ENCODE data around the gene MCC.

Gene MCC

GRCh38 chr5:113031557-113031956, 456.7 kb downstream of the MCC start:
- H3K27ac ChIP-seq (ENCODE audit: low read length): no peak overlapping the region
- H3K9me2 ChIP-seq (replicated peaks; ENCODE audit: insufficient read depth, low read length): no peaks in the 10 kb centered on the region

DNA sequence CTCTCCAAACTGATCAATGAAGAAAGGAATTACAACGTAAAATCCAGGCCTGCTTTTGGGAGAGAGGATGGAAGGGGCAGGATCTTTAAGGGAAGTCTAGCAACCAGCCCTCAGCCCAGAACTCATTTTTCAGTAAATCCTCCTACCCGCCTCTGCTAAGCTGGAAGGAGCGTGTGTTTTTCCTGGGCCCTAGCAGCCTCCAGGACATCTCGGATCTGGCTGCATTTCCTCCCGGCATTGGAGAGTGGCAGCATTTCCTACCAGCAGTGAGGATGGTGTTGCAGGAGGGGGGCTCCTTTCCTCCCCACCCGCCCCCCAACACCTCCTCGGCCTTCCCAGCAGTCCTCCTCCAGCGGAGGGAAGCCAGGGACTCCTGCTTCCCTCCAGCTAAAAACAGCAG, 457.1 kb downstream of the MCC start:
- Histone ChIP-seq H3K4me2 (ENCODE audit: low read depth, low read length) (no peak overlapping the region), H3K27ac (ENCODE audit: low read length) (no peak overlapping the region), H3K4me3 (ENCODE audit: low read length) (no peak overlapping the region), H2AFZ (ENCODE audit: low read length) (no peak overlapping the region), H3K9me2 (replicated peaks; ENCODE audit: insufficient read depth, low read length) (no peaks in the 10 kb centered on the region), H4K20me1 (ENCODE audit: insufficient read depth, low read length) (no peaks in the 10 kb centered on the region), H3K9ac (ENCODE audit: low read length) (no peak overlapping the region), H3K36me3 (replicated peaks; ENCODE audit: insufficient read depth, low read length) (peaks cover 11% of the 10 kb centered on the region; the same call in 1 of the 2 replicates), H3F3A (ENCODE audit: insufficient read depth, low read length) (no peaks in the 10 kb centered on the region; the same call in 1 of the 2 replicates), H3K27me3 (replicated peaks; ENCODE audit: insufficient read depth, low read length) (no peaks in the 10 kb centered on the region), H3K4me1 (ENCODE audit: low read length) (no peaks in the 10 kb centered on the region), H3K79me2 (ENCODE audit: low read length) (0 out of 2 replicates have a peak, but pooled peaks cover 4% of the 10 kb centered on the region), H3K9me3 (replicated peaks; ENCODE audit: insufficient read depth, low read length) (no peaks in the 10 kb centered on the region)
- no peak for DNase-seq
- TF ChIP-seq EZH2phosphoT487 (IDR thresholded peaks at IDR 0.05; ENCODE audit: low read length) (no peak), EZH2 (optimal IDR thresholded peaks at IDR 0.05; ENCODE audit: low read depth, low read length) (no peak)
- TF ChIP-seq, protein P1, sequence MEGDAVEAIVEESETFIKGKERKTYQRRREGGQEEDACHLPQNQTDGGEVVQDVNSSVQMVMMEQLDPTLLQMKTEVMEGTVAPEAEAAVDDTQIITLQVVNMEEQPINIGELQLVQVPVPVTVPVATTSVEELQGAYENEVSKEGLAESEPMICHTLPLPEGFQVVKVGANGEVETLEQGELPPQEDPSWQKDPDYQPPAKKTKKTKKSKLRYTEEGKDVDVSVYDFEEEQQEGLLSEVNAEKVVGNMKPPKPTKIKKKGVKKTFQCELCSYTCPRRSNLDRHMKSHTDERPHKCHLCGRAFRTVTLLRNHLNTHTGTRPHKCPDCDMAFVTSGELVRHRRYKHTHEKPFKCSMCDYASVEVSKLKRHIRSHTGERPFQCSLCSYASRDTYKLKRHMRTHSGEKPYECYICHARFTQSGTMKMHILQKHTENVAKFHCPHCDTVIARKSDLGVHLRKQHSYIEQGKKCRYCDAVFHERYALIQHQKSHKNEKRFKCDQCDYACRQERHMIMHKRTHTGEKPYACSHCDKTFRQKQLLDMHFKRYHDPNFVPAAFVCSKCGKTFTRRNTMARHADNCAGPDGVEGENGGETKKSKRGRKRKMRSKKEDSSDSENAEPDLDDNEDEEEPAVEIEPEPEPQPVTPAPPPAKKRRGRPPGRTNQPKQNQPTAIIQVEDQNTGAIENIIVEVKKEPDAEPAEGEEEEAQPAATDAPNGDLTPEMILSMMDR (IDR thresholded peaks at IDR 0.05; ENCODE audit: low read length): no peak

More at GRCh38 chr5:113031557-113031956, 456.7 kb downstream of the MCC start:
- H3K4me1 ChIP-seq (ENCODE audit: low read length): no peaks in the 10 kb centered on the region
- H3K4me3 ChIP-seq (ENCODE audit: low read length): no peak overlapping the region
- H3K27me3 ChIP-seq (replicated peaks; ENCODE audit: insufficient read depth, low read length): no peaks in the 10 kb centered on the region
- no peak overlapping the region for H3K9ac ChIP-seq (ENCODE audit: low read length)
- no peak for DNase-seq
- no peak overlapping the region for H2AFZ ChIP-seq (ENCODE audit: low read length)
- peaks cover 9% of the 10 kb centered on the region; the same call in 1 of the 2 replicates for H3K36me3 ChIP-seq (replicated peaks; ENCODE audit: insufficient read depth, low read length)
- H3F3A ChIP-seq (ENCODE audit: insufficient read depth, low read length): no peaks in the 10 kb centered on the region; the same call in 1 of the 2 replicates
- no peak overlapping the region for H3K4me2 ChIP-seq (ENCODE audit: low read depth, low read length)
- 0 out of 2 replicates have a peak, but pooled peaks cover 4% of the 10 kb centered on the region for H3K79me2 ChIP-seq (ENCODE audit: low read length)
- TF ChIP-seq EZH2phosphoT487 (IDR thresholded peaks at IDR 0.05; ENCODE audit: low read length) (no peak), EZH2 (optimal IDR thresholded peaks at IDR 0.05; ENCODE audit: low read depth, low read length) (no peak)
- TF ChIP-seq, protein P1 (IDR thresholded peaks at IDR 0.05; ENCODE audit: low read length): no peak
- H3K9me3 ChIP-seq (replicated peaks; ENCODE audit: insufficient read depth, low read length): no peaks in the 10 kb centered on the region
- no peaks in the 10 kb centered on the region for H4K20me1 ChIP-seq (ENCODE audit: insufficient read depth, low read length)

- Histone ChIP-seq H3K4me1 (ENCODE audit: low read length) (no peaks in the 10 kb centered on the region), H3K4me2 (ENCODE audit: low read depth, low read length) (no peak overlapping the region), H3K9me2 (replicated peaks; ENCODE audit: insufficient read depth, low read length) (no peaks in the 10 kb centered on the region), H3K9ac (ENCODE audit: low read length) (no peak overlapping the region), H4K20me1 (ENCODE audit: insufficient read depth, low read length) (no peaks in the 10 kb centered on the region), H3K79me2 (ENCODE audit: low read length) (0 out of 2 replicates have a peak, but pooled peaks cover 4% of the 10 kb centered on the region), H3K4me3 (ENCODE audit: low read length) (no peak overlapping the region), H3K27ac (ENCODE audit: low read length) (no peak overlapping the region), H3K9me3 (replicated peaks; ENCODE audit: insufficient read depth, low read length) (no peaks in the 10 kb centered on the region), H3K36me3 (replicated peaks; ENCODE audit: insufficient read depth, low read length) (peaks cover 13% of the 10 kb centered on the region; the same call in 1 of the 2 replicates), H3K27me3 (replicated peaks; ENCODE audit: insufficient read depth, low read length) (no peaks in the 10 kb centered on the region), H3F3A (ENCODE audit: insufficient read depth, low read length) (no peaks in the 10 kb centered on the region; the same call in 1 of the 2 replicates), H2AFZ (ENCODE audit: low read length) (no peak overlapping the region)
- TF ChIP-seq EZH2 (optimal IDR thresholded peaks at IDR 0.05; ENCODE audit: low read depth, low read length) (no peak), EZH2phosphoT487 (IDR thresholded peaks at IDR 0.05; ENCODE audit: low read length) (no peak)
- TF ChIP-seq, protein P1 (IDR thresholded peaks at IDR 0.05; ENCODE audit: low read length): no peak
- DNase-seq: no peak
These were observed 458.6 kb downstream of the MCC start for GRCh38 chr5:113029614-113030013.

Measured in MM.1S (cell line).